ENCODE measurements around the gene HAPLN3.
A peak's percentile ranks its signal among the peaks of the same experiment; 100 is the strongest.
"Not testable (repeated sequence)": the region's sequence is repeated elsewhere in the genome, so short reads cannot be mapped to it uniquely, and the experiment has no call there.

Gene HAPLN3

GRCh38 chr15:88894819-88895767 is at the start of gene HAPLN3:
TSS of gene HAPLN3 (minus strand) at chr15:88895544. CDS start at chr15:88887298, 8,246 bp downstream.
- peak; percentile 70 to 78 for DNase-seq

GRCh38 chr15:88940110-88940675 is 44.8 kb upstream of the HAPLN3 start:
- no peak for DNase-seq

- DNase-seq = no peak
These were observed 44.1 kb upstream of the HAPLN3 start for GRCh38 chr15:88939486-88939806.

GRCh38 chr15:88938802-88939485 is 43.6 kb upstream of the HAPLN3 start:
- no peak for DNase-seq

DNA sequence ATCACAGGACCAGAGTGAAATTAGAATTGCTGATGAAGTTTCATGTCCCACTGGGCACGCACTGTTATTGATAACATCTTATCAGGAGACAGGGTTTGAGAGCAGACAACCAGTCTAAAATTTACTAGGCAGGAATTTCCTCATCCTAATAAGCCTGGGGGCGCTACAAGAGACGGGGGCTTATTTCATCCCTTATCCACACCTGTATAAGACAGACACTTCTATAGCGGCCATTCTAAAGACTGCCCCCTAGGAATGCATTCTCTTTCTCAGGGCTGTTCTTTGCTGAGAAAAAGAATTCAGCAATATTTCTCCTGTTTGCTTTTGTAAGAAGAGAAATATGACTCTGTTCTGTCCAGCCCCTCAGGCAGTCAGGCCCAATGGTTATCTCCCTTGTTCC is 39.1 kb upstream of the HAPLN3 start:
- DNase-seq = not testable (repeated sequence)

DNA sequence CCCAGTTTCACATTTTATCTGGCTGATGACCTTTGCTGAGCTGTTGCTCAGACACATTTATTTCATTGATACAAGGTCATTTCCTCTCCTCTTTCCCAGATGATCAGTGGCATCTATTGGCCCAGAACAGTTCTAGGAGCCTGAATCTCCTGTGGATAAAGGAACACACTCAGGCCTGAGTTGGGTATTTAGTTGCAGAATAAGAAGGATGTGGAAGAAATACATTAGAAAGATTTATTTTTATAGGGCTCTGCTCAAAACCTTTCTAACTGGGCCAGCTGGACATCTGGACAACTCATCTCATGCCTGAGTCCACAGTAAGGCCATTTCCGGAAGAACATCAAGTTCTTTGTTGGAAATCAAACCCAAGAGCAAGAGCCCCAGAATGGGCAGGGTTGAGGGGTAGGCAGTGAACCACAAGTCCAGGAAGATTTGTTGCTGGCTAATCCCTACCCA is 37.6 kb upstream of the HAPLN3 start:
- DNase-seq = no peak

GRCh38 chr15:88932271-88932874 is 37.0 kb upstream of the HAPLN3 start:
- DNase-seq = no peak

- no peak for DNase-seq
These were observed 35.2 kb upstream of the HAPLN3 start for GRCh38 chr15:88930579-88930978.

DNA sequence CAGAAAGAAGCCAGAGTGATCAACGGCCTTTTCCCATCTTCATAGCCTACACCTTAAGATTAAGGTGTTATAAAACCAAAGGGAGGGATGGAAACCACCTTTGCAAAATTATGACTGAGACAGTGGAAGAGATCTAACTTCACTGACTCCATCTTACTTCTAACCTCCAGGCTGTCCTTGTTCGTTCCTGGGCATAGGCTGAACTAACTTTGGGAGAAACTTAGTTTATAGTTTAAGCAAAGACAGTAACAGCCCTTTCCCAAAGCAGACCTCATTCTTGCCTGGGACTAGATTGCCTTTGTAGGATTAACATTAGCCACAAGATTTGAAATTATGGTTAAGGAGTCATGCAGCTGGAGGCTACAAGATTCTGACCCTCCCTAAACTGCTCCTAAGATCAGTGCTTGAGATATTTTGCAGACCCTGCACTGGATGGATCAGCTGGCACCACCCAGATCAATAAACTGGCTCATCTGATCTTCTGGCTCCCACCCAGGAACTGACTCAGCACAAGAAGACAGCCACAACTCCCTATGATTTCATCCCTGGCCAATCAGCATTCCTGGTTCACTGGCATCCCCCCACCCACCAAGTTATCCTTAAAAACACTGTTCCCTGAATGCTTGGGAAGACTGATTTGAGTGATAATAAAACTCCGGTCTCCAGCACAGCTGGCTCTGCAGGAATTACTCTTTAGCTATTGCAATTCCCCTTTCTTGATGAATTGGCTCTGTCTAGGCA is 34.2 kb upstream of the HAPLN3 start:
- not testable (repeated sequence) for DNase-seq

GRCh38 chr15:88928192-88928591 is 32.8 kb upstream of the HAPLN3 start:
- not testable (repeated sequence) for DNase-seq

- DNase-seq = not testable (repeated sequence)
These were observed 30.3 kb upstream of the HAPLN3 start for GRCh38 chr15:88925648-88926047.

GRCh38 chr15:88920892-88921435 is 25.6 kb upstream of the HAPLN3 start:
- DNase-seq = peak; percentile 51 to 56

DNA sequence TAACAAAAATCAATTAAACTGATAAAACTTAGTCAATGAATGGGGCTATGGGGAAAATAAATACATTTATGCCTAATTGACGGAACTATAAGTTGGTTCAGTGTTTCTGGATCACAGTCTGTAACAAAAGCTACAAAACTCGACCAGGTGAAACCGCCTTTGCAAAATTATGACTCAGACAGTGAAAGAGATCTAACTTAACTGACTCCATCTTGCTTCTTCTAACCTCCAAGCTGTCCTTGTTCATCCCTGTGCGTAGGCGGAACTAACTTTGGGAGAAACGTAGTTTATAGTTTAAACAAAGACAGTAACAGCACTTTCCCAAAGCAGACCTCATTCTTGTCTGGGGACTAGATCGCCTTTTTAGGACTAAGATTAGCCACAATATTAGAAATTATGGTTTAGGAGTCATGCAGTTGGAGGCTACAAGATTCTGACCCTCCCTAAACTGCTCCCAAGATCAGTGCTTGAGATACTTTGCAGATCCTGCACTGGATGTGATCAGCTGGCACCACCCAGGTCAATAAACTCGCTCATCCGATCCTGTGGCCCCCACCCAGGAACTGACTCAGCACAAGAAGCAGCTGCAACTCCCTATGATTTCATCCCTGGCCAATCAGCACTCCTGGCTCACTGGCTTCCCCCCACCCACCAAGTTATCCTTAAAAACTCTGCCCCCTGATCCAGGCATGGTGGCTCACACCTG is 25.0 kb upstream of the HAPLN3 start:
- no peak for DNase-seq

- peak; percentile 56 to 65 for DNase-seq
These were observed 23.4 kb upstream of the HAPLN3 start for GRCh38 chr15:88918738-88919137.

GRCh38 chr15:88917760-88918159 is 22.4 kb upstream of the HAPLN3 start:
- DNase-seq = no peak

DNA sequence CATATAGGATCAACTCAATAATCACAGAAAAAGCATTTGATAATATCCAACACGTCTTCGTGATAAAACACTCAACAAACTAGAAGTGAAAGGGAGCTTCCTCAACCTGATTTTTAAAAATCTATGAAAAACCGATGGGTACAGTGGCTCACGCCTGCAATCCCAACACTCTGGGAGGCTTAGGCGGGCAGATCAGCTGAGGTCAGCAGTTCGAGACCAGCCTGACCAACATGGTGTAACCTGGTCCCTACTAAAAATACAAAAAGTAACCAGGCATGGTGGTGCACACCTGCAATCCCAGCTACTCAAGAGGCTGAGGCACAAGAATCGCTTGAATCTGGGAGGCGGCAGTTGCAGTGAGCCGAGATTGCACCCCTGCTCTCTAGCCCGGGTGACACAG is 20.0 kb upstream of the HAPLN3 start:
- DNase-seq = no peak

DNA sequence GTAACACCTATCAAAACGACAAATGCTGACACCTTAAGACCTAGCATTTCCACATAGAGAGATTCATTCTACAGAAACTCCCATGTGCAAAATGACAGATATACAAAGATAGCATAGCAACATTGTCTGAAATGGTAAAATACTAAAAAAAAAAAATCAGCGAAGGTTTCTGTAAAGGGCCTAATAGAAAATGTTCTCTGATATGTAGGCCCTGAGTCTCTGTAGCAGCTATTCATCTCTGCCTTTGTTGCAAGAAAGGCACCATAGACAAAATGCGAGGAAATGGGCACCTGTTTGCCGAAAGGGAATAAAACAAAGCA is 18.5 kb upstream of the HAPLN3 start:
- no peak for DNase-seq

GRCh38 chr15:88913017-88913849 is 17.9 kb upstream of the HAPLN3 start, which contains the start of gene MFGE8:
TSS of gene MFGE8 (minus strand) at chr15:88913379. CDS start at chr15:88913319, 60 bp downstream.
- DNase-seq = peak; percentile 74 to 78

GRCh38 chr15:88912500-88912921 is 17.2 kb upstream of the HAPLN3 start:
- DNase-seq = no peak

- DNase-seq = no peak
These were observed 16.4 kb upstream of the HAPLN3 start for GRCh38 chr15:88911766-88912118.
